Mesenchymal stem cell (in vitro differentiated cells and primary cell): Measurements from ENCODE around the gene ACTR5.

Experiments
- DNase-seq: peaks from one replicate; pipeline ENCODE4 v3.0.0-alpha.2; 2013
- H2AFZ ChIP-seq: one replicate; pipeline ENCODE4 v1.6.1; 2013; ENCODE audit warnings: low read depth, mild to moderate bottlenecking, control low read depth, inconsistent platforms, low read length, moderate library complexity
- H2AK5ac ChIP-seq: 2 replicates; pipeline ENCODE4 v1.6.1; 2013; ENCODE audit warnings: low read length, moderate library complexity, mild to moderate bottlenecking, inconsistent platforms; ENCODE audit not compliant: severe bottlenecking
- H2BK120ac ChIP-seq: one replicate; pipeline ENCODE4 v1.6.1; 2013; ENCODE audit warnings: low read depth, mild to moderate bottlenecking, inconsistent platforms, low read length, moderate library complexity
- H2BK12ac ChIP-seq, 2 experiments: one replicate each; pipeline ENCODE4 v1.6.1; 2013; ENCODE audit warnings: inconsistent platforms in 2 of 2, low read length in 2 of 2, mild to moderate bottlenecking in 2 of 2, moderate library complexity in 2 of 2, control low read depth in 1 of 2
- H2BK15ac ChIP-seq: one replicate; pipeline ENCODE4 v1.6.1; 2013; ENCODE audit warnings: mild to moderate bottlenecking, low read depth, inconsistent platforms; ENCODE audit not compliant: poor library complexity, severe bottlenecking
- H2BK5ac ChIP-seq: 2 replicates; pipeline ENCODE4 v1.6.1; 2013; ENCODE audit warnings: low read depth, mild to moderate bottlenecking, low read length, control low read depth, inconsistent platforms; ENCODE audit not compliant: poor library complexity, severe bottlenecking
- H3K14ac ChIP-seq, 2 experiments: one replicate each; pipeline ENCODE4 v1.6.1; 2013; ENCODE audit warnings: inconsistent platforms in 2 of 2, low read length in 2 of 2, control low read depth in 1 of 2, mild to moderate bottlenecking in 1 of 2, moderate library complexity in 1 of 2
- H3K18ac ChIP-seq, 2 experiments: one replicate each; pipeline ENCODE4 v1.6.1; 2013; ENCODE audit warnings: inconsistent platforms in 2 of 2, low read length in 2 of 2, control low read depth in 1 of 2, low read depth in 1 of 2, mild to moderate bottlenecking in 1 of 2
- H3K23ac ChIP-seq, 2 experiments: one replicate each; pipeline ENCODE4 v1.6.1; 2013; ENCODE audit warnings: inconsistent platforms in 2 of 2, low read length in 2 of 2, mild to moderate bottlenecking in 2 of 2, moderate library complexity in 2 of 2, control low read depth in 1 of 2
- H3K27ac ChIP-seq: 2 replicates; pipeline ENCODE4 v1.5.1; 2013; ENCODE audit warnings: mild to moderate bottlenecking, moderate library complexity, low read length, control low read depth, inconsistent platforms; ENCODE audit not compliant: poor library complexity, severe bottlenecking
- H3K27me3 ChIP-seq, 2 experiments: 2 replicates each; pipeline versions ENCODE4 v1.6.1 to v1.7.0; 2013; ENCODE audit warnings: low read length in 2 of 2, mild to moderate bottlenecking in 2 of 2, moderate library complexity in 2 of 2, control low read depth in 1 of 2, inconsistent platforms in 1 of 2; ENCODE audit not compliant: control insufficient read depth in 1 of 2, insufficient read depth in 1 of 2
- H3K36me3 ChIP-seq, 2 experiments: 2 replicates each; pipeline versions ENCODE4 v1.6.1 to v1.7.0; 2013; ENCODE audit warnings: low read length in 2 of 2, control low read depth in 1 of 2, inconsistent platforms in 1 of 2, low read depth in 1 of 2, mild to moderate bottlenecking in 1 of 2; ENCODE audit not compliant: insufficient read depth in 2 of 2, control insufficient read depth in 1 of 2
- H3K4ac ChIP-seq, 2 experiments: one replicate each; pipeline ENCODE4 v1.6.1; 2013; ENCODE audit warnings: inconsistent platforms in 2 of 2, low read length in 2 of 2, mild to moderate bottlenecking in 2 of 2, moderate library complexity in 2 of 2, control low read depth in 1 of 2, low read depth in 1 of 2
- H3K4me1 ChIP-seq: 2 replicates; pipeline ENCODE4 v1.6.1; 2013; ENCODE audit warnings: low read depth, low read length, control low read depth; ENCODE audit not compliant: control insufficient read depth, insufficient read depth
- H3K4me2 ChIP-seq: 2 replicates; pipeline ENCODE4 v1.6.1; 2013; ENCODE audit warnings: low read length, mild to moderate bottlenecking, inconsistent platforms; ENCODE audit not compliant: poor library complexity, severe bottlenecking
- H3K4me3 ChIP-seq, 2 experiments: 2 replicates each; pipeline versions ENCODE4 v1.5.1 to v1.7.0; 2013; ENCODE audit warnings: low read length in 2 of 2, mild to moderate bottlenecking in 2 of 2, control low read depth in 1 of 2, low read depth in 1 of 2; ENCODE audit not compliant: insufficient read depth in 1 of 2
- H3K79me1 ChIP-seq: replicated peaks from 2 replicates; pipeline ENCODE4 v1.6.1; 2013; ENCODE audit warnings: mild to moderate bottlenecking, control low read depth, low read length, inconsistent platforms; ENCODE audit not compliant: poor library complexity, severe bottlenecking
- H3K9ac ChIP-seq: 2 replicates; pipeline ENCODE4 v1.7.0; 2013; ENCODE audit warnings: mild to moderate bottlenecking, low read length, moderate library complexity
- H3K9me3 ChIP-seq: 2 replicates; pipeline ENCODE4 v1.7.0; 2013; ENCODE audit warnings: mild to moderate bottlenecking, low read length; ENCODE audit not compliant: control insufficient read depth
- H4K8ac ChIP-seq: one replicate; pipeline ENCODE4 v1.6.1; 2013; ENCODE audit warnings: inconsistent platforms, mild to moderate bottlenecking, low read length, moderate library complexity
- H4K91ac ChIP-seq: one replicate; pipeline ENCODE4 v1.6.1; 2013; ENCODE audit warnings: mild to moderate bottlenecking, low read length, inconsistent platforms
- WGBS: methylation state at CpG from one replicate; pipeline ENCODE4 v1.1.7; 2013; ENCODE audit warnings: mixed read lengths; 5-methylcytosine and 5-hydroxymethylcytosine counted together

The ACTR5 gene

DNA sequence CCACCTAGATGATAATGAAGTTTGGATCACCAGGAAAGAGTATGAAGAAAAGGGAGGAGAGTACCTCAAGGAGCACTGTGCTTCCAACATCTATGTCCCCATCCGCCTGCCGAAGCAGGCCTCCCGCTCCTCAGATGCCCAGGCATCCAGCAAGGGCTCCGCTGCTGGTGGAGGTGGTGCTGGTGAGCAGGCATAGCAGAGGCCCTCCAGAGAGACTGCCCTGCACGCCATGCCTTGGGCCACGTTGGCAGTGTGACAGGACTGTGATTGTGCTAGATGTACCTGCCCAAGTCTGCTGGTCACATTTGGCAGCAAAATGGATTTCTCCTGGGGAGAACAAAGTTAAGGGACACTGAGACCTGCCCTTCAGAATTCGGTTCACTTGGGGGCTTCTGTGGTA, 23.4 kb downstream of the ACTR5 start:
- Histone ChIP-seq H2BK12ac (no peak overlapping the region), H3K9me3 (peaks cover 4% of the 10 kb centered on the region), H4K91ac (no peak overlapping the region), H4K8ac (no peak overlapping the region), H2BK15ac (no peak overlapping the region), H3K9ac (no peak overlapping the region), H3K4me1 (no peaks in the 10 kb centered on the region), H3K27ac (no peak overlapping the region), H3K79me1 (peaks cover 3% of the 10 kb centered on the region), H3K23ac (no peak overlapping the region), H3K14ac (no peak overlapping the region), H3K36me3 (peaks cover 36 to 76% of the 10 kb centered on the region in 2 experiments), H3K18ac (no peak overlapping the region), H3K4ac (no peak overlapping the region), H3K27me3 (no peaks in the 10 kb centered on the region), H3K4me2 (no peak overlapping the region), H2BK5ac (no peak overlapping the region), H2AFZ (no peak overlapping the region), H2AK5ac (no peak overlapping the region), H2BK120ac (no peak overlapping the region), H3K4me3 (no peak overlapping the region)
- 96% methylated on average over 7 of the region's 7 CpGs for WGBS
- DNase-seq = no peak

DNA sequence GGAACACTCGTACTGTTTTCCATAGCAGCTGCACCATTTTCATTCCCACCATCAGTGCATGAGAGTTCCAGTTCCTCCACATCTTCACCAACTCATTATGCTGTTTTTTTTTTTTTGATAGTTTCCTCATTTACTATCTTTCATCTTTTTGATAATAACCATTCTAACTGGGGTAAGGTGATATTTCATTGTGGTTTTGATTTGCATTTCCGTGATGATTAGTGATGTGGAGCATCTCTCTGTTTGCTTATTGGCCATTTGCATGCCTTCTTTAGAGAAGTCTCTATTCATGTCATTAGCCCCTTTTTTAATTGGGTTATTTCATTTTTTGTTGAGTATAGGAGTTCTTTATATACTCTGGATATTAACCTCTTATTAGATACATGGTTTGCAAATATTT, 25.9 kb downstream of the ACTR5 start:
- H3K14ac ChIP-seq = no peak overlapping the region
- peaks cover 4% of the 10 kb centered on the region for H3K9me3 ChIP-seq
- 100% methylated on average over 1 of the region's 2 CpGs for WGBS
- H3K27ac ChIP-seq = no peak overlapping the region
- H3K36me3 ChIP-seq = peaks cover 27 to 51% of the 10 kb centered on the region in 2 experiments
- H2BK5ac ChIP-seq = no peak overlapping the region
- H3K23ac ChIP-seq = no peak overlapping the region
- no peak overlapping the region for H3K9ac ChIP-seq
- no peak overlapping the region for H3K4me3 ChIP-seq
- no peak overlapping the region for H2BK15ac ChIP-seq
- no peak overlapping the region for H2BK12ac ChIP-seq
- no peak overlapping the region for H4K91ac ChIP-seq
- H3K4me2 ChIP-seq = no peak overlapping the region
- no peak for DNase-seq
- H2AK5ac ChIP-seq = no peak overlapping the region
- no peaks in the 10 kb centered on the region for H3K27me3 ChIP-seq
- H3K79me1 ChIP-seq = no peaks in the 10 kb centered on the region
- H2AFZ ChIP-seq = no peak overlapping the region
- H3K4me1 ChIP-seq = no peaks in the 10 kb centered on the region
- no peak overlapping the region for H3K18ac ChIP-seq
- no peak overlapping the region for H2BK120ac ChIP-seq
- no peak overlapping the region for H4K8ac ChIP-seq
- no peak overlapping the region for H3K4ac ChIP-seq

- H3K27ac ChIP-seq = no peak overlapping the region
- H3K36me3 ChIP-seq = peaks cover 18 to 37% of the 10 kb centered on the region in 2 experiments
- H2BK12ac ChIP-seq = no peak overlapping the region
- no peak overlapping the region for H3K14ac ChIP-seq
- peaks cover 6% of the 10 kb centered on the region for H3K4me1 ChIP-seq
- no peak overlapping the region for H2BK120ac ChIP-seq
- H2AFZ ChIP-seq = no peak overlapping the region
- no peaks in the 10 kb centered on the region for H3K27me3 ChIP-seq
- H3K4me2 ChIP-seq = no peak overlapping the region
- peaks cover 4% of the 10 kb centered on the region for H3K9me3 ChIP-seq
- no peak overlapping the region for H3K23ac ChIP-seq
- WGBS = 100% methylated on average over 9 of the region's 11 CpGs
- no peak overlapping the region for H3K18ac ChIP-seq
- H3K4me3 ChIP-seq = no peak overlapping the region
- DNase-seq = no peak
- no peak overlapping the region for H4K8ac ChIP-seq
- H4K91ac ChIP-seq = no peak overlapping the region
- H2AK5ac ChIP-seq = no peak overlapping the region
- H2BK5ac ChIP-seq = no peak overlapping the region
- no peak overlapping the region for H3K4ac ChIP-seq
- no peaks in the 10 kb centered on the region for H3K79me1 ChIP-seq
- H3K9ac ChIP-seq = no peak overlapping the region
- no peak overlapping the region for H2BK15ac ChIP-seq
Observed at GRCh38 chr20:38776363-38776762, 28.1 kb downstream of the ACTR5 start.

- peaks cover 0 to 8% of the 10 kb centered on the region in 2 experiments for H3K36me3 ChIP-seq
- no peak overlapping the region for H2BK15ac ChIP-seq
- H2BK120ac ChIP-seq = no peak overlapping the region
- no peak overlapping the region for H2BK5ac ChIP-seq
- DNase-seq = no peak
- no peaks in the 10 kb centered on the region for H3K9me3 ChIP-seq
- no peak overlapping the region for H3K9ac ChIP-seq
- no peak overlapping the region for H4K8ac ChIP-seq
- peak overlapping the region; percentile 68 for H3K4me2 ChIP-seq
- H3K27ac ChIP-seq = peak overlapping the region; percentile 8
- H2AFZ ChIP-seq = no peak overlapping the region
- no peaks in the 10 kb centered on the region for H3K79me1 ChIP-seq
- no peak overlapping the region for H3K14ac ChIP-seq
- H3K4ac ChIP-seq = no peak overlapping the region
- H2AK5ac ChIP-seq = no peak overlapping the region
- H2BK12ac ChIP-seq = no peak overlapping the region
- WGBS = 31% methylated on average over 17 of the region's 19 CpGs
- H3K4me1 ChIP-seq = peaks cover 6% of the 10 kb centered on the region
- no peak overlapping the region for H3K23ac ChIP-seq
- H3K27me3 ChIP-seq = no peaks in the 10 kb centered on the region
- H3K4me3 ChIP-seq = no peak overlapping the region
- no peak overlapping the region for H3K18ac ChIP-seq
- H4K91ac ChIP-seq = peak overlapping the region; percentile 39
Observed at GRCh38 chr20:38779247-38780097, 31.2 kb downstream of the ACTR5 start.
